HepG2 (cell line): Measurements from ENCODE around the gene ZNF714. TPM values are rescaled to one million over a fixed set of nuclear protein-coding genes. Genes with fewer than 3 reads are reported as not detected.

Source experiments
- ATAC-seq: fragments of 200-7000 bp; cut with Tn5 transposase; 3 replicates; pipeline ENCODE4 v1.9.1; 2020; ENCODE audit warnings: mild to moderate bottlenecking, moderate library complexity
- BruUV-seq: library from RNA; stranded (reverse); fragments of 400-500 nt; replicated peaks from 2 replicates; lab custom pipeline; 2021; lab: Mats Ljungman, UMichigan
- CTCF ChIA-PET: fragments of 300-600 bp; formaldehyde crosslinking; extraction: SDS; loops from one replicate; lab custom pipeline; 2021; ENCODE audit warnings: low total read pairs, inconsistent platforms, low intra/inter-chr PET ratio; lab: Yijun Ruan, JAX
- POLR2A ChIA-PET: fragments of 350-600 bp; sonication (Branson Sonifier 250); formaldehyde crosslinking; loops from one replicate; lab custom pipeline; 2020; ENCODE audit warnings: antibody characterized with exemption, inconsistent platforms; lab: Yijun Ruan, JAX
- DNase-seq: peaks from one replicate; pipeline ENCODE4 v3.0.0-alpha.2; 2015; ENCODE audit warnings: low spot score
- FAIRE-seq: peaks from 3 replicates; lab custom pipeline; 2011; peaks lifted over from hg19 to GRCh38; lab: Jason Lieb, UNC
- H2AFZ ChIP-seq: one replicate; pipeline ENCODE4 v1.6.1; 2011; ENCODE audit warnings: low read length, inconsistent platforms
- H3K27ac ChIP-seq: fragments of 300-600 bp; 3 replicates; pipeline ENCODE4 v1.8.0; 2011; ENCODE audit warnings: mixed run types, mild to moderate bottlenecking, mixed read lengths, low read length, inconsistent platforms; ENCODE audit not compliant: insufficient read depth; ENCODE audit errors: extremely low read length
- H3K27me3 ChIP-seq, 2 experiments: fragments of 200-600 bp in 1 of 2; 2 replicates in 1 of 2; 3 replicates in 1 of 2; pipeline versions ENCODE4 v1.6.0 to v1.8.0; 2011; ENCODE audit warnings: low read length in 2 of 2, mild to moderate bottlenecking in 2 of 2, moderate library complexity in 2 of 2, inconsistent platforms in 1 of 2; ENCODE audit not compliant: insufficient read depth in 2 of 2, control insufficient read depth in 1 of 2
- H3K36me3 ChIP-seq, 2 experiments: fragments of 200-600 bp in 1 of 2; replicated peaks in 1 of 2; 2 replicates in 1 of 2; 3 replicates in 1 of 2; pipeline versions ENCODE4 v1.5.1 to v1.8.0; 2011; ENCODE audit warnings: low read length in 2 of 2, inconsistent platforms in 1 of 2; ENCODE audit not compliant: insufficient read depth in 2 of 2, control insufficient read depth in 1 of 2
- H3K4me1 ChIP-seq: 2 replicates; pipeline ENCODE4 v1.5.1; 2012; ENCODE audit warnings: low read length, inconsistent platforms; ENCODE audit not compliant: insufficient read depth
- H3K4me2 ChIP-seq: 2 replicates; pipeline ENCODE4 v1.6.0; 2011; ENCODE audit warnings: low read depth, low read length, inconsistent platforms
- H3K4me3 ChIP-seq, 3 experiments: fragments of 200-600 bp in 1 of 3; sonication (generic), shearing (Covaris generic) in 1 of 3; replicated peaks in 1 of 3; 2 replicates each; pipeline ENCODE4 v1.5.1; 2011 to 2016; ENCODE audit warnings: low read length in 3 of 3, inconsistent platforms in 2 of 3, low read depth in 2 of 3, mild to moderate bottlenecking in 2 of 3, control low read depth in 1 of 3, mixed read lengths in 1 of 3; ENCODE audit not compliant: insufficient read depth in 1 of 3
- H3K79me2 ChIP-seq: one replicate; pipeline ENCODE4 v1.6.1; 2011; ENCODE audit warnings: low read length, inconsistent platforms; ENCODE audit not compliant: insufficient read depth
- H3K9ac ChIP-seq: 2 replicates; pipeline ENCODE4 v1.6.0; 2011; ENCODE audit warnings: mild to moderate bottlenecking, low read depth, low read length, inconsistent platforms; ENCODE audit not compliant: insufficient read depth
- H3K9me3 ChIP-seq: 2 replicates; pipeline ENCODE4 v1.5.1; 2012; ENCODE audit warnings: mild to moderate bottlenecking, low read length
- H4K20me1 ChIP-seq: 2 replicates; pipeline ENCODE4 v1.6.0; 2011; ENCODE audit warnings: inconsistent platforms, mild to moderate bottlenecking, low read length, moderate library complexity; ENCODE audit not compliant: insufficient read depth
- AKNA ChIP-seq: sonication (generic); formaldehyde crosslinking; IDR thresholded peaks from 2 replicates; pipeline ENCODE4 v1.4.0; 2020; ENCODE audit warnings: missing genetic modification reagents, borderline replicate concordance
- CBX5 ChIP-seq: sonication (generic); formaldehyde crosslinking; IDR thresholded peaks from 2 replicates; pipeline ENCODE4 v1.4.0; 2020; ENCODE audit warnings: missing genetic modification reagents, borderline replicate concordance
- MAF1 ChIP-seq: sonication (generic); formaldehyde crosslinking; IDR thresholded peaks from 2 replicates; pipeline ENCODE4 v1.5.0; 2020; ENCODE audit warnings: missing genetic modification reagents, borderline replicate concordance
- PRDM4 ChIP-seq: sonication (generic); formaldehyde crosslinking; IDR thresholded peaks from 2 replicates; pipeline ENCODE4 v1.9.0; 2021; ENCODE audit warnings: missing genetic modification reagents, borderline replicate concordance
- RBM39 ChIP-seq: fragments of 200-400 bp; formaldehyde crosslinking; IDR thresholded peaks from one replicate; pipeline ENCODE4 v1.6.1; 2018; ENCODE audit warnings: antibody characterized with exemption, mild to moderate bottlenecking, low read depth, low read length; ENCODE audit not compliant: poor library complexity, severe bottlenecking
- RFXAP ChIP-seq: sonication (generic); formaldehyde crosslinking; IDR thresholded peaks from 2 replicates; pipeline ENCODE4 v1.4.0; 2020; ENCODE audit warnings: missing genetic modification reagents, borderline replicate concordance
- SIX4 ChIP-seq: sonication (generic); formaldehyde crosslinking; IDR thresholded peaks from 2 replicates; pipeline ENCODE4 v1.4.0; 2020; ENCODE audit warnings: missing genetic modification reagents
- SP2 ChIP-seq: sonication (generic); formaldehyde crosslinking; IDR thresholded peaks from 2 replicates; pipeline ENCODE4 v1.5.1; 2020; ENCODE audit warnings: mild to moderate bottlenecking, missing genetic modification reagents
- SRSF4 ChIP-seq: fragments of 200-400 bp; formaldehyde crosslinking; IDR thresholded peaks from one replicate; pipeline ENCODE4 v1.6.1; 2018; ENCODE audit warnings: mild to moderate bottlenecking, low read depth, low read length, moderate library complexity; ENCODE audit not compliant: poor library complexity, severe bottlenecking
- ZBTB25 ChIP-seq: IDR thresholded peaks from 2 replicates; pipeline ENCODE4 v1.6.1; 2018; ENCODE audit warnings: missing genetic modification reagents
- ZFP1 ChIP-seq: IDR thresholded peaks from 2 replicates; pipeline ENCODE4 v1.6.1; 2016
- ZNF383 ChIP-seq: sonication (generic); formaldehyde crosslinking; IDR thresholded peaks from 2 replicates; pipeline ENCODE4 v1.4.0; 2020; ENCODE audit warnings: missing genetic modification reagents, mild to moderate bottlenecking, borderline replicate concordance
- ZNF740 ChIP-seq: sonication (generic); formaldehyde crosslinking; IDR thresholded peaks from 2 replicates; pipeline ENCODE4 v1.4.0; 2020; ENCODE audit warnings: missing genetic modification reagents
- WGBS: methylation state at CpG from one replicate; pipeline ENCODE4 v1.1.6; 2017; ENCODE audit warnings: low lambda C conversion rate; 5-methylcytosine and 5-hydroxymethylcytosine counted together
- in situ Hi-C: cut with HindIII; loops from 2 replicates; pipeline ENCODE4 v1.10.0; 2017; ENCODE audit warnings: low pct_unique_long_range_greater_than_20kb; ENCODE audit not compliant: extremely low pct_ligation_motif_present
- intact Hi-C: fragments of 100-400 bp; cut with micrococcal nuclease; formaldehyde crosslinking; loops from one replicate; pipeline ENCODE4 v1.10.0; 2022; ENCODE audit not compliant: unreplicated experiment
- polyA plus RNA-seq, 8 experiments: library from polyadenylated mRNA; depleted of rRNA in 3 of 8; stranded (reverse) in 7 of 8; unstranded in 1 of 8; fragments of >200 nt; fragmentation: Illumina TruSeq in 4 of 8; extraction: Trizol in 4 of 8; gene quantifications; 2 replicates each; pipeline versions ENCODE4 v1.2.1 to v1.2.3, GENCODE V29; 2011 to 2016; ENCODE audit warnings: low read depth in 4 of 8, missing spikeins in 1 of 8, mixed read lengths in 1 of 8; ENCODE audit not compliant: insufficient read depth in 1 of 8
- total RNA-seq, 5 experiments: library from RNA; depleted of rRNA; stranded (reverse); fragments of >200 nt; fragmentation: Illumina TruSeq; extraction: Trizol; gene quantifications; 2 replicates each; pipeline ENCODE4 v1.2.3, GENCODE V29; 2016; ENCODE audit warnings: low read depth in 1 of 5

ZNF714 gene
- total and polyA plus RNA-seq, 2 of the 13 experiments (the other 11 are each of a cell fraction or from before 2014, with no cell fraction given), result 6.7 to 27.8 TPM

DNA sequence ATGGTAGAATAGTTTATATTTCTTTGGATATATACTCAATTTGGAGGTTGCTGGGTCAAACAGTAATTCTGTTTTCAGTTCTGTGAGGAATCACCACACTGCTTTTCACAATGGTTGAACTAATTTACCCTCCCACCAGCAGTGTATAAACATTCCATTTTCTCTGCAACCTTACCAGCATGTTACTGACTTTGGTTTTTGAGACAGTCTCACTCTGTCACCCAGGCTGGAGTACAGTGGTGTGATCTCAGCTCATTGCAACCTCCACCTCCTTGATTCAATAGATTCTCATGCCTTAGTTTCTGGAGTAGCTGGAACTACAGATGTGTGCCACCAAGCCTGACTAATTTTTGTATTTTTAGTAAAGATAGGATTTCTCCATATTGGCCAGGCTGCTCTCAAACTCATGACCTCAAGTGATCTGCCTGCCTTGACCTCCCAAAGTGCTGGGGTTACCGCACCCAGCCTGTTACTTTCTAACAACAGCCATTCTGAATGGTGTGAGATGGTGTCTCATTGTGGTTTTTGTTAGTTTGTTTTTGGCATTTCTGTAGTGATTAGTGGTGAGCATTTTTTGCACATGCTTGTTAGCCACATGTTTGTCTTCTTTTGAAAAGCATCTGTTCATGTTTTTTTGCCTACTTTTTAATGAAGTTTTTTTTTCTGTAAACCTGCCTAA, 12.5 kb downstream of the ZNF714 start (continued):
- no peak for TF ChIP-seq AKNA
- TF ChIP-seq MAF1 (CRISPR knock-in tag), result no peak

GRCh38 chr19:21098291-21098690, 16.3 kb downstream of the ZNF714 start:
- no peak for TF ChIP-seq ZNF740 (CRISPR knock-in tag)
- TF ChIP-seq ZBTB25 (CRISPR knock-in tag), result no peak
- no peak for TF ChIP-seq SRSF4
- TF ChIP-seq SIX4 (CRISPR knock-in tag), result no peak
- TF ChIP-seq RBM39, result no peak
- TF ChIP-seq CBX5 (CRISPR knock-in tag), result no peak
- TF ChIP-seq RFXAP (CRISPR knock-in tag), result no peak
- TF ChIP-seq ZFP1, result no peak
- no peak for TF ChIP-seq PRDM4 (CRISPR knock-in tag)
- no peak for TF ChIP-seq SP2 (CRISPR knock-in tag)
- TF ChIP-seq ZNF383 (CRISPR knock-in tag), result no peak

More at GRCh38 chr19:21098291-21098690, 16.3 kb downstream of the ZNF714 start:
- no peaks in the 10 kb centered on the region for H4K20me1 ChIP-seq
- no peaks in the 10 kb centered on the region for H3K4me1 ChIP-seq
- no peaks in the 10 kb centered on the region for H3K79me2 ChIP-seq
- intact Hi-C loops, result no loop called here
- 100% methylated on average over 2 of the region's 2 CpGs for WGBS
- CTCF ChIA-PET, result no interaction called here
- in situ Hi-C loops, result no loop called here
- H3K4me2 ChIP-seq, result no peak overlapping the region
- no peak for ATAC-seq
- H3K9me3 ChIP-seq, result no peaks in the 10 kb centered on the region
- no peak overlapping the region for H3K9ac ChIP-seq
- no peak for FAIRE-seq
- no peaks in the 10 kb centered on the region for H3K27me3 ChIP-seq
- peaks cover 0 to 18% of the 10 kb centered on the region in 2 experiments; a peak in 1 of 5 replicates for H3K36me3 ChIP-seq
- H2AFZ ChIP-seq, result no peak overlapping the region
- BruUV-seq, result TSS peak; percentile 26
- DNase-seq, result no peak
- H3K27ac ChIP-seq, result no peak overlapping the region
- no peak overlapping the region for H3K4me3 ChIP-seq
- POLR2A ChIA-PET, result no interaction called here
